ENCODE results near the gene TMEM101. TPM values are rescaled to one million over a fixed set of nuclear protein-coding genes. Genes with fewer than 3 reads are reported as not detected.

The TMEM101 gene
- total and polyA plus RNA-seq, 10 of the 15 experiments (the other 5 are each of a cell fraction or from before 2014, with no cell fraction given), result 18.4 to 72.5 (median 35.9) TPM

DNA sequence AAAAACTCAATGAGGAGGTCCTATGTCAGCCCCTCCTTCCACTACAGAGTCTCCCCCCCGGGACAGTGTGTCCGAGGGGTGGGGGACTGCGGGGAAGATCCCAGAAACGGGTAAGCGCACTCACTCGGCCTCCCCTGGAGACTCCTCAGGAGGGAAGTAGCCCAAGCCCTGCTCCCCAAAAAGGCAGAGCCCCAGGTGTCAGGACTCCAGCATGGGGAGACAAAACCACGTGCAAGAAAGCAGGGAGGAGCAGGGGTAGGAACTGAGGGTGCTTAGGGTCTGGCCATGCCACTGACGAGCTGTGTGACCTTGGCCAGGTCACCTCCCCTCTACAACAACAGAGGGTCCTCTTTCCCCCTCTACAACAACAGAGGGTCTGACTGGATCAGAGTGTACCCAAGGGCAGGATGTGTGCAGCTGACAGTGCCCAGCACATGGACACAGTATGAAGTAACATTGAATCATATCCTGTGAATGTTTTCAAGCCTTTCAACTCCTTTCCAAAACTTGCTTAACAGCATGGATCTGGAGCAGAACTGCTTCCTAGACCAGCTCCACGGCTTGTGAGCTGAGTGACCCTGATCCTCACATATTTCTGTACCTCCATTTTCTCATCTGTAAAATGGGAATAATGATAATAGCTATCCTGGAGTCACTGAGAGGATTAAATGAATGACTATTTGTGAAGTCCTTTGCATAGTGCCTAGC, 12.5 kb downstream of the TMEM101 start (continued):
- TF ChIP-seq, protein P1, sequence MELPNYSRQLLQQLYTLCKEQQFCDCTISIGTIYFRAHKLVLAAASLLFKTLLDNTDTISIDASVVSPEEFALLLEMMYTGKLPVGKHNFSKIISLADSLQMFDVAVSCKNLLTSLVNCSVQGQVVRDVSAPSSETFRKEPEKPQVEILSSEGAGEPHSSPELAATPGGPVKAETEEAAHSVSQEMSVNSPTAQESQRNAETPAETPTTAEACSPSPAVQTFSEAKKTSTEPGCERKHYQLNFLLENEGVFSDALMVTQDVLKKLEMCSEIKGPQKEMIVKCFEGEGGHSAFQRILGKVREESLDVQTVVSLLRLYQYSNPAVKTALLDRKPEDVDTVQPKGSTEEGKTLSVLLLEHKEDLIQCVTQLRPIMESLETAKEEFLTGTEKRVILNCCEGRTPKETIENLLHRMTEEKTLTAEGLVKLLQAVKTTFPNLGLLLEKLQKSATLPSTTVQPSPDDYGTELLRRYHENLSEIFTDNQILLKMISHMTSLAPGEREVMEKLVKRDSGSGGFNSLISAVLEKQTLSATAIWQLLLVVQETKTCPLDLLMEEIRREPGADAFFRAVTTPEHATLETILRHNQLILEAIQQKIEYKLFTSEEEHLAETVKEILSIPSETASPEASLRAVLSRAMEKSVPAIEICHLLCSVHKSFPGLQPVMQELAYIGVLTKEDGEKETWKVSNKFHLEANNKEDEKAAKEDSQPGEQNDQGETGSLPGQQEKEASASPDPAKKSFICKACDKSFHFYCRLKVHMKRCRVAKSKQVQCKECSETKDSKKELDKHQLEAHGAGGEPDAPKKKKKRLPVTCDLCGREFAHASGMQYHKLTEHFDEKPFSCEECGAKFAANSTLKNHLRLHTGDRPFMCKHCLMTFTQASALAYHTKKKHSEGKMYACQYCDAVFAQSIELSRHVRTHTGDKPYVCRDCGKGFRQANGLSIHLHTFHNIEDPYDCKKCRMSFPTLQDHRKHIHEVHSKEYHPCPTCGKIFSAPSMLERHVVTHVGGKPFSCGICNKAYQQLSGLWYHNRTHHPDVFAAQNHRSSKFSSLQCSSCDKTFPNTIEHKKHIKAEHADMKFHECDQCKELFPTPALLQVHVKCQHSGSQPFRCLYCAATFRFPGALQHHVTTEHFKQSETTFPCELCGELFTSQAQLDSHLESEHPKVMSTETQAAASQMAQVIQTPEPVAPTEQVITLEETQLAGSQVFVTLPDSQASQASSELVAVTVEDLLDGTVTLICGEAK (IDR thresholded peaks at IDR 0.05; ENCODE audit: borderline replicate concordance), result no peak
- TF ChIP-seq SIX5 (IDR thresholded peaks at IDR 0.05; ENCODE audit: low read depth, low read length, severe bottlenecking) (no peak), YBX1 (IDR thresholded peaks at IDR 0.05) (no peak)

DNA sequence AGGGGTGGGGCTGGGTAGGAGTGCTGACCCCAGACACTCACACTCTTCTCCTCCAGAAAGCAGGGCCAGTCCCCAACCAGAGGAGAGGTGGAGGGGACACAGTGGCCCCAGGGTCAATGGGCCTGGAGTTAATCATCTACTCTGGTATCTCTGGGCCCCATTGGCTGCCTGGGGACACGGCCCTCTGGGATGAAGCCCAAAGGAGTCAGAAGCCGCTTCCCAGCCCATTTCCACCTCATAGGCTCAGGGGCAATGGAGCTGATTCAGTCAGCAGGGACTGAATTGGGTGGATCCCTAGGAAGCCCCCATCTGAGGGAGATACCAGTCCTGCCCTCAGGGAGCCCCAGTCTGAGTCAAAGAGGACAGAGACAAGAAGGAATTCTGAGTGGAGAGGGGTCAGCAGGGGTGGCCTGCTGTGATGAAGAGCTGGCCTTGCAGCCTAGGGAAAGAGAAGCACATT, 13.3 kb downstream of the TMEM101 start:
- CTCF ChIA-PET, result interaction anchor here (0.5 kb wide), 1 partner anchor 49 kb away, joined by 3 read pairs; no protein-coding TSS in a partner anchor
- RAD21 ChIA-PET (ENCODE audit: unreplicated experiment), result interaction anchor here (1.3 kb wide), 1 partner anchor 114 kb away, joined by 4 read pairs; no protein-coding TSS in a partner anchor
- Histone ChIP-seq H3K27me3 (replicated peaks in 1 of 2; ENCODE audit: control insufficient read depth in 2 of 2, insufficient read depth in 2 of 2, low read length in 1 of 2) (peaks cover 10% of the 10 kb centered on the region in 2 experiments), H4K20me1 (ENCODE audit: control insufficient read depth, insufficient read depth) (no peaks in the 10 kb centered on the region; the same call in 1 of the 2 replicates), H3K79me2 (ENCODE audit: control insufficient read depth, insufficient read depth, low read length) (no peaks in the 10 kb centered on the region), H3K4me1 (ENCODE audit: control insufficient read depth, insufficient read depth, low read length) (no peaks in the 10 kb centered on the region; the same call in 1 of the 2 replicates), H2AFZ (ENCODE audit: control insufficient read depth, low read depth, low read length) (no peak overlapping the region), H3K4me2 (ENCODE audit: control insufficient read depth, insufficient read depth) (no peak overlapping the region), H3K4me3 (no peak overlapping the region), H3K9me3 (replicated peaks; ENCODE audit: control insufficient read depth, insufficient read depth, low read length) (no peaks in the 10 kb centered on the region), H3K36me3 (ENCODE audit: control insufficient read depth in 2 of 2, insufficient read depth in 2 of 2, low read length in 1 of 2) (no peaks in the 10 kb centered on the region), H3K27ac (ENCODE audit: control insufficient read depth, insufficient read depth) (no peak overlapping the region), H3K9ac (ENCODE audit: control insufficient read depth, insufficient read depth, low read length) (no peak overlapping the region)
- intact Hi-C loops (cut with micrococcal nuclease; ENCODE audit: unreplicated experiment), result no loop called here
- DNase-seq (ENCODE audit: low read depth, low spot score), result no peak
- BruUV-seq (replicated peaks), result no TSS peak
- TF ChIP-seq RB1 (IDR thresholded peaks at IDR 0.05; ENCODE audit: borderline replicate concordance), result no peak
- TF ChIP-seq, protein P2, sequence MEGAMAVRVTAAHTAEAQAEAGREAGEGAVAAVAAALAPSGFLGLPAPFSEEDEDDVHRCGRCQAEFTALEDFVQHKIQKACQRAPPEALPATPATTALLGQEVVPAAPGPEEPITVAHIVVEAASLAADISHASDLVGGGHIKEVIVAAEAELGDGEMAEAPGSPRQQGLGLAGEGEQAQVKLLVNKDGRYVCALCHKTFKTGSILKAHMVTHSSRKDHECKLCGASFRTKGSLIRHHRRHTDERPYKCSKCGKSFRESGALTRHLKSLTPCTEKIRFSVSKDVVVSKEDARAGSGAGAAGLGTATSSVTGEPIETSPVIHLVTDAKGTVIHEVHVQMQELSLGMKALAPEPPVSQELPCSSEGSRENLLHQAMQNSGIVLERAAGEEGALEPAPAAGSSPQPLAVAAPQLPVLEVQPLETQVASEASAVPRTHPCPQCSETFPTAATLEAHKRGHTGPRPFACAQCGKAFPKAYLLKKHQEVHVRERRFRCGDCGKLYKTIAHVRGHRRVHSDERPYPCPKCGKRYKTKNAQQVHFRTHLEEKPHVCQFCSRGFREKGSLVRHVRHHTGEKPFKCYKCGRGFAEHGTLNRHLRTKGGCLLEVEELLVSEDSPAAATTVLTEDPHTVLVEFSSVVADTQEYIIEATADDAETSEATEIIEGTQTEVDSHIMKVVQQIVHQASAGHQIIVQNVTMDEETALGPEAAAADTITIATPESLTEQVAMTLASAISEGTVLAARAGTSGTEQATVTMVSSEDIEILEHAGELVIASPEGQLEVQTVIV (IDR thresholded peaks at IDR 0.05; ENCODE audit: borderline replicate concordance, partially characterized antibody), result no peak
- TF ChIP-seq MTA3 (IDR thresholded peaks at IDR 0.05; ENCODE audit: borderline replicate concordance, low read length), result no peak
- TF ChIP-seq TCF12 (IDR thresholded peaks at IDR 0.05; ENCODE audit: low read depth, low read length), result no peak
- TF ChIP-seq RBBP5 (conservative IDR thresholded peaks at IDR 0.05), result no peak
- TF ChIP-seq, protein P3, sequence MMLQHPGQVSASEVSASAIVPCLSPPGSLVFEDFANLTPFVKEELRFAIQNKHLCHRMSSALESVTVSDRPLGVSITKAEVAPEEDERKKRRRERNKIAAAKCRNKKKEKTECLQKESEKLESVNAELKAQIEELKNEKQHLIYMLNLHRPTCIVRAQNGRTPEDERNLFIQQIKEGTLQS (IDR thresholded peaks at IDR 0.05; ENCODE audit: borderline replicate concordance, extremely low read depth, low read depth, low read length), result no peak
- no peak for TF ChIP-seq MYC (IDR thresholded peaks at IDR 0.05; ENCODE audit: insufficient read depth, insufficient read length, insufficient replicate concordance, low read length, severe bottlenecking)
- in situ Hi-C loops (cut with MboI), result loop anchor here (25.0 kb wide), 1 partner anchor 789 kb away; the partner anchor contains the start of gene TMEM106A
- SMC1A ChIA-PET (ENCODE audit: uncharacterized antibody, unreplicated experiment), result no interaction called here
- no peak for FAIRE-seq
- POLR2A ChIA-PET, result interaction anchor here (0.6 kb wide), 2 partner anchors 13 to 286 kb away, joined by 3 read pairs; no protein-coding TSS in a partner anchor
- no peak for ATAC-seq
- WGBS (ENCODE audit: insufficient coverage, insufficient replicate concordance, low lambda C conversion rate, missing lambda C conversion rate), result 0% methylated on average over 2 of the region's 2 CpGs
